ENCODE measurements around the gene ANKRD52.

The ANKRD52 gene

GRCh38 chr12:56255671-56256070 is 2.5 kb downstream of the ANKRD52 start:
- no peak for DNase-seq (ENCODE audit: low spot score)
- no peak for TF ChIP-seq CTCF (IDR thresholded peaks at IDR 0.05; ENCODE audit: borderline replicate concordance, control extremely low read depth, extremely low read depth, insufficient read depth, missing control alignments)
- in situ Hi-C loops (cut with MboI; ENCODE audit: low sequenced_read_pairs, unreplicated experiment), result no loop called here

- TF ChIP-seq CTCF (IDR thresholded peaks at IDR 0.05; ENCODE audit: borderline replicate concordance, control extremely low read depth, extremely low read depth, insufficient read depth, missing control alignments), result no peak
- no peak for DNase-seq (ENCODE audit: low spot score)
- in situ Hi-C loops (cut with MboI; ENCODE audit: low sequenced_read_pairs, unreplicated experiment), result no loop called here
Measured at GRCh38 chr12:56253091-56253490, 5.1 kb downstream of the ANKRD52 start.

- DNase-seq (ENCODE audit: low spot score), result no peak
- in situ Hi-C loops (cut with MboI; ENCODE audit: low sequenced_read_pairs, unreplicated experiment), result no loop called here
- TF ChIP-seq CTCF (IDR thresholded peaks at IDR 0.05; ENCODE audit: borderline replicate concordance, control extremely low read depth, extremely low read depth, insufficient read depth, missing control alignments), result no peak
Measured at GRCh38 chr12:56252649-56253048, 5.5 kb downstream of the ANKRD52 start.

- TF ChIP-seq CTCF (IDR thresholded peaks at IDR 0.05; ENCODE audit: borderline replicate concordance, control extremely low read depth, extremely low read depth, insufficient read depth, missing control alignments), result no peak
- no peak for DNase-seq (ENCODE audit: low spot score)
- in situ Hi-C loops (cut with MboI; ENCODE audit: low sequenced_read_pairs, unreplicated experiment), result no loop called here
Measured at GRCh38 chr12:56248711-56249110, 9.5 kb downstream of the ANKRD52 start.

- in situ Hi-C loops (cut with MboI; ENCODE audit: low sequenced_read_pairs, unreplicated experiment), result no loop called here
- TF ChIP-seq CTCF (IDR thresholded peaks at IDR 0.05; ENCODE audit: borderline replicate concordance, control extremely low read depth, extremely low read depth, insufficient read depth, missing control alignments), result no peak
- no peak for DNase-seq (ENCODE audit: low spot score)
Measured at GRCh38 chr12:56247923-56248322, 10.3 kb downstream of the ANKRD52 start.

- in situ Hi-C loops (cut with MboI; ENCODE audit: low sequenced_read_pairs, unreplicated experiment), result no loop called here
Measured at GRCh38 chr12:56244494-56244893, 13.7 kb downstream of the ANKRD52 start.

More at GRCh38 chr12:56244494-56244893, 13.7 kb downstream of the ANKRD52 start:
- no peak for DNase-seq (ENCODE audit: low spot score)
- TF ChIP-seq CTCF (IDR thresholded peaks at IDR 0.05; ENCODE audit: borderline replicate concordance, control extremely low read depth, extremely low read depth, insufficient read depth, missing control alignments), result no peak
